Measurements from ENCODE around the gene RFESD. TPM values are rescaled to one million over a fixed set of nuclear protein-coding genes. Genes with fewer than 3 reads are reported as not detected.

The RFESD gene
- total and polyA plus RNA-seq, 8 donors: 1.1 to 2.8 (median 1.7) TPM

DNA sequence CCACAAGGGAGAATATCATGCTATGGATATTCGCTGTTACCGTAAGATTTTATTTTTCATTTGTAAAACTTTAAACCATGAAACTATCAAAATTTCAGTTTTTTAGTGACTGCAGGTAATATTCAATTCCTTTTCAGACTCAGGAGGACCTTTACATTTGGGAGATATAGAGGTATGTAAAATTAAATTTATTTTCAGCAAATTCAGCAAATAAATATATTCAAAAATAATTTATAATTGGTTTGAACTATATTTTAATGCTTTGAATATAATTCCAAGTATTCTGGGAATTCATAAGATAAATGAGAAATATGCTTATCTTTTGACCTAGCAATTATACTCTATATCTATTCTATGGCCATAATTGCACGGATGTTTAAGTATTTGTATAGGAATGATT lies 7.6 kb downstream of the RFESD start:
- 96 to 97% methylated on average over 3 of the region's 3 CpGs for WGBS, 2 donors
- intact Hi-C loops (cut with DNase I): loop anchor here in 1 of 3 donors (10.0 kb wide), 1 partner anchor 121 kb away; no protein-coding TSS in a partner anchor
- no peaks in the 10 kb centered on the region for H3K9me3 ChIP-seq

DNA sequence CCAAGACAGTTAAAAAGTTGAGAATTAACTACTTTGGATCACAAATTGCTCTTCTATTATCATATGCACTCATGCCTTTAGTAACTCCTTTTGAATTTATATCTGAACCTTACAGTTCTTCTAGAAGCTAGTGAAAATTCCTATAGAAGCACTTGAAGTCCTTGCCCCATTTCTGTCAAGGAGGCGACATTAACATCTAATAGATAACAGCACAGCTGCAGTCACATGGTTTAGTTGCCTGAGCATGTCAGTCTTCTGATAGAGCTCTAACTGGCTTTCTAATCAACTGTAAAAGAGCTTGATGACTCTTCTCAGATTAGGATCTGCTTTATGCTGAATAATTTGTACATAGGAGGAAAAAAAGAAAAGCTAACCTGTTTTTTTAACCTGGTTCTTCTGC lies 9.0 kb downstream of the RFESD start:
- peaks cover 0 to under 1% (median 0%) of the 10 kb centered on the region in 3 donors for H3K4me1 ChIP-seq
- intact Hi-C loops (cut with DNase I): loop anchor here in 1 of 3 donors (10.0 kb wide), 1 partner anchor 119 kb away; no protein-coding TSS in a partner anchor
- FAIRE-seq (no peak), DNase-seq (no peak), ATAC-seq (no peak)
- H3K4me3 ChIP-seq: no peak overlapping the region
- 32 to 42% methylated on average over 1 of the region's 1 CpG for WGBS, 2 donors
- TF ChIP-seq, protein P1, sequence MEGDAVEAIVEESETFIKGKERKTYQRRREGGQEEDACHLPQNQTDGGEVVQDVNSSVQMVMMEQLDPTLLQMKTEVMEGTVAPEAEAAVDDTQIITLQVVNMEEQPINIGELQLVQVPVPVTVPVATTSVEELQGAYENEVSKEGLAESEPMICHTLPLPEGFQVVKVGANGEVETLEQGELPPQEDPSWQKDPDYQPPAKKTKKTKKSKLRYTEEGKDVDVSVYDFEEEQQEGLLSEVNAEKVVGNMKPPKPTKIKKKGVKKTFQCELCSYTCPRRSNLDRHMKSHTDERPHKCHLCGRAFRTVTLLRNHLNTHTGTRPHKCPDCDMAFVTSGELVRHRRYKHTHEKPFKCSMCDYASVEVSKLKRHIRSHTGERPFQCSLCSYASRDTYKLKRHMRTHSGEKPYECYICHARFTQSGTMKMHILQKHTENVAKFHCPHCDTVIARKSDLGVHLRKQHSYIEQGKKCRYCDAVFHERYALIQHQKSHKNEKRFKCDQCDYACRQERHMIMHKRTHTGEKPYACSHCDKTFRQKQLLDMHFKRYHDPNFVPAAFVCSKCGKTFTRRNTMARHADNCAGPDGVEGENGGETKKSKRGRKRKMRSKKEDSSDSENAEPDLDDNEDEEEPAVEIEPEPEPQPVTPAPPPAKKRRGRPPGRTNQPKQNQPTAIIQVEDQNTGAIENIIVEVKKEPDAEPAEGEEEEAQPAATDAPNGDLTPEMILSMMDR (IDR thresholded peaks at IDR 0.05): no peak
- H3K27ac ChIP-seq: no peak overlapping the region
- H3K36me3 ChIP-seq: no peaks in the 10 kb centered on the region
- H3K27me3 ChIP-seq: no peaks in the 10 kb centered on the region
- H3K9me3 ChIP-seq: no peaks in the 10 kb centered on the region

More for the DNA sequence above, 7.6 kb downstream of the RFESD start:
- peaks cover 6 to 12% (median 10%) of the 10 kb centered on the region in 3 donors for H3K4me1 ChIP-seq
- no peak for FAIRE-seq
- DNase-seq: no peak
- TF ChIP-seq, protein P1 (IDR thresholded peaks at IDR 0.05): no peak
- H3K4me3 ChIP-seq: no peak overlapping the region
- no peak for ATAC-seq
- H3K27ac ChIP-seq: no peak overlapping the region
- no peaks in the 10 kb centered on the region for H3K27me3 ChIP-seq
- no peaks in the 10 kb centered on the region for H3K36me3 ChIP-seq

DNA sequence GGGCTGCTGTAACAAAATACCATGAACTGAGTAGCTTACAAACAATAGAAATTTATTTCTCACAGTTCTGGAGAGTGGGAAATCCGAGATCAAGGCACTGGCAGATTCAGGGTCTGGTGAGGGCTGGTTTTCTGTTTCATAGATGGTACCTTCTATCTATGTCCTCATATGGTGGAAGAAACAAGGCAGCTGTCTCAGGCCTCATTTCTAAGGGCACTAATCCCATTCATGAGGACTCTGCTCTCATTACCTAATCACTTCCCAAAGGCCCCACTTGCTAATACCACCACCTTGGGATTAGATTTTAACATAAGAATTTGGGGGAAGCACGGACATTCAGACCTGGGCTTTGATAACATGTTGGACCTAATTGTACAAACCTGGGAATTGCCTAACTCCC lies 13.5 kb downstream of the RFESD start:
- DNase-seq (no peak), FAIRE-seq (no peak), ATAC-seq (no peak)
- Histone ChIP-seq H3K4me3 (no peak overlapping the region), H3K36me3 (no peaks in the 10 kb centered on the region), H3K4me1 (peaks cover 0 to 8% (median 7%) of the 10 kb centered on the region in 3 donors), H3K27ac (no peak overlapping the region), H3K27me3 (no peaks in the 10 kb centered on the region), H3K9me3 (no peaks in the 10 kb centered on the region)
- 79 to 91% methylated on average over 2 of the region's 2 CpGs for WGBS, 2 donors
- TF ChIP-seq, protein P1 (IDR thresholded peaks at IDR 0.05): no peak
- intact Hi-C loops (cut with DNase I): loop anchor here in 1 of 3 donors (5.0 to 10.0 kb wide), 2 partner anchors 75 to 187 kb away; partner anchors contain the start of gene RHOBTB3

DNA sequence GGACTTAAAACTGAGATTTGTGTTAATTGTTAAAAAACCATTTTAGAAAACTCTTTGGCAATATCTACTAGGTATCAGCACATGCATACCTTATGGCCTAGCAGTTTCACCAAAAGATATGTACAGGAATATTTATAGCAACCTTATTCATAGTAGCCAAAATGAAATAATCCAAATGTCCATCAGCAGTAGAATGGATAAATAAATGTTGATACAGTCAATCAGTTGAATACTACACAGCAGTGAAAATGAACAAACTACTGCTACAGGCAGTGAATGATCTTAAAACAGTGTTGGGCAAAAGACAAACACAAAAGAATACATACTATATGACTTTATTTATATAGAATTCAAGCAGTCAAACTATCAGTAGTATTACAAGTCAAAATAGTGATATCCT lies 16.4 kb downstream of the RFESD start:
- FAIRE-seq (no peak), ATAC-seq (no peak), DNase-seq (no peak)
- Histone ChIP-seq H3K36me3 (no peaks in the 10 kb centered on the region), H3K4me1 (peaks cover 0 to 10% (median 8%) of the 10 kb centered on the region in 3 donors), H3K4me3 (no peak overlapping the region), H3K27me3 (no peaks in the 10 kb centered on the region), H3K27ac (no peak overlapping the region), H3K9me3 (no peaks in the 10 kb centered on the region)
- TF ChIP-seq, protein P1 (IDR thresholded peaks at IDR 0.05): no peak
- intact Hi-C loops (cut with DNase I): loop anchor here in 1 of 3 donors (5.0 to 10.0 kb wide), 2 partner anchors 72 to 184 kb away; partner anchors contain the start of gene RHOBTB3

DNA sequence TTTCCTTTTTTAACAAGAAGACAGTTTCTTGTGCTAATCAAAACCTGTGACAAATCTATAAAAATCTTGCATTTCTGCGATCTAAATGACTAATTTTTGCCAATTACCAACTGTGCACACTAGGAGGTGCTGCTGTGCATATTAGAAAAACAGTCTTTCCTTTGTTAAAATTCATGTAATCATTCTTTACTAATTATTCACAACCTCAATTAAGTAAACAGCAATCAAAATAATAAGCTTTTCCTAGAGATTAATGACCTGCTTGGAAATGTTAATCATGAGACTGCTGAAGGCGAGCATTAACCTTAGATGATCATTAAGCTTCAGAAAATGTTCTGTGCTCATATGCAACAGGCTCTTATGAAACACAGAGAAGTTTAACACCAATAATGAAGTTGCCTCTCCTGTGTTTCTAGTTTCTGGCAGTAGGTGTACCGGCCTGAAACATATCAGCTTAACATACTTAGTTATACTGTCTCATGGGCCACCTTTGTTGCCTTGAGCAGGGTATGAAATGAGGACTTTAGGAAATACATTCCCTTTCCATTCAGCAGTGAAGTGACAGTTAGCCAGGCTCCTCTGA lies 17.7 kb downstream of the RFESD start:
- Histone ChIP-seq H3K36me3 (no peaks in the 10 kb centered on the region), H3K27me3 (no peaks in the 10 kb centered on the region), H3K4me3 (no peak overlapping the region), H3K9me3 (no peaks in the 10 kb centered on the region), H3K27ac (peak overlapping the region in 1 of 4 donors; percentile 12), H3K4me1 (peaks cover 0 to 10% (median 8%) of the 10 kb centered on the region in 3 donors)
- ATAC-seq (peak; percentile 50 to 80 (median 73)), DNase-seq (peak in 1 of 6 donors; percentile 38), FAIRE-seq (peak; percentile 97)
- 1 to 3% methylated on average over 3 of the region's 3 CpGs for WGBS, 2 donors
- TF ChIP-seq, protein P1 (IDR thresholded peaks at IDR 0.05): peak; percentile 37 to 66 (median 51)
- intact Hi-C loops (cut with DNase I): loop anchor here in 1 of 3 donors (5.0 to 10.0 kb wide), 2 partner anchors 71 to 183 kb away; partner anchors contain the start of gene RHOBTB3
